ENCODE data around the gene CHD2.

Gene CHD2

DNA sequence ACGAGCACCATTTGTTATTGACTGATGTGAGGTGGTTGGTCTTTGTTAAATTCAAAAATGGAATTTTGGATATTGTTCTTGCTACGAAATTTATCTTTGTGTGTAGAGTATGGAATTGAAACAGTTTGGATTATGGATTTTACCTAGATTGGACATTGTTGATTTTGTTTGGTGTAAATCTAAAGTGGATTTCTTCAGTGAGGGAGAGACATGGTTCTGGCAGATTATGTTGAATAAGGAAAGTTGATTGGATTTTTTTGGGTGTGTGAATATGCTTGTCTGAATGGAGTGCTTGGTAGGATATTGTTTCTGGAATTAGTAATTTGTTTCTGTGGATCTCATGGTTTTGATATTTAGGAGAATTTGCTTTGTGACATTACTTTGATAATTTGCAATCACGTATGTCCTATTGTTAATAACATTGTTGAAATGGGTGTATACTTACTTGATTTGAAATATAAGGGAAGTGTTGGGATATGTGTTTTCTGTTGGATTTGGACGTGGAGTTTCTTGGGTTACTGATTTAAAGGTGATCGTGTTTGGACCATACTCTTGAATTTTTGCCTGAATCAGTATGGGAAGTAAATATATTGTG, 1.0 kb upstream of the CHD2 start:
- H3K36me3 ChIP-seq (ENCODE audit: control insufficient read depth in 1 of 2, insufficient read depth in 2 of 2, low read length in 2 of 2) = peaks cover 6% of the 10 kb centered on the region in 2 experiments
- no peak for DNase-seq
- H2AFZ ChIP-seq (ENCODE audit: insufficient read depth, low read length, poor library complexity) = no peak overlapping the region
- no peak overlapping the region for H4K91ac ChIP-seq (ENCODE audit: low read depth, low read length)
- no peaks in the 10 kb centered on the region for H3K27me3 ChIP-seq (ENCODE audit: insufficient read depth, low read length)
- H3K4me2 ChIP-seq (ENCODE audit: low read length) = no peak overlapping the region
- H2AK5ac ChIP-seq (ENCODE audit: low read length) = no peak overlapping the region
- no peaks in the 10 kb centered on the region for H3K9me3 ChIP-seq (ENCODE audit: insufficient read depth, low read depth, low read length)
- H3K4ac ChIP-seq (ENCODE audit: low read depth, low read length) = no peak overlapping the region
- H3K4me3 ChIP-seq (ENCODE audit: low read depth, low read length) = no peak overlapping the region
- H3K9ac ChIP-seq (ENCODE audit: low read length) = no peak overlapping the region
- no peak overlapping the region for H3K27ac ChIP-seq (ENCODE audit: low read depth, low read length)
- H2BK120ac ChIP-seq (ENCODE audit: insufficient read depth, low read length, poor library complexity) = no peak overlapping the region
- no peak overlapping the region for H3K18ac ChIP-seq (ENCODE audit: low read length)
- no peak overlapping the region for H4K8ac ChIP-seq (ENCODE audit: low read depth, low read length)
- H3K4me1 ChIP-seq (ENCODE audit: control insufficient read depth in 1 of 2, insufficient read depth in 2 of 2, low read length in 2 of 2) = no peaks in the 10 kb centered on the region
- H3K23ac ChIP-seq (ENCODE audit: low read length) = no peak overlapping the region
- H2BK12ac ChIP-seq (ENCODE audit: low read length) = no peak overlapping the region
- no peak overlapping the region for H2BK5ac ChIP-seq (ENCODE audit: low read depth, low read length, poor library complexity)
- H3K14ac ChIP-seq (ENCODE audit: low read length) = no peak overlapping the region
- H3K79me2 ChIP-seq (ENCODE audit: control insufficient read depth, insufficient read depth, low read length, poor library complexity) = peaks cover 3% of the 10 kb centered on the region
- H4K12ac ChIP-seq (ENCODE audit: low read depth, low read length) = no peak overlapping the region
- H3K79me1 ChIP-seq (ENCODE audit: low read length) = peaks cover 6% of the 10 kb centered on the region
- WGBS (ENCODE audit: extremely low coverage, insufficient coverage, insufficient read length) = 100% methylated on average over 1 of the region's 5 CpGs

GRCh38 chr15:92899601-92899947, 550 bp upstream of the CHD2 start:
- Histone ChIP-seq H3K79me2 (ENCODE audit: control insufficient read depth, insufficient read depth, low read length, poor library complexity) (peaks cover 3% of the 10 kb centered on the region), H3K36me3 (ENCODE audit: control insufficient read depth in 1 of 2, insufficient read depth in 2 of 2, low read length in 2 of 2) (peaks cover 3 to 4% of the 10 kb centered on the region in 2 experiments), H3K4ac (ENCODE audit: low read depth, low read length) (no peak overlapping the region), H2AK5ac (ENCODE audit: low read length) (no peak overlapping the region), H3K4me3 (ENCODE audit: low read depth, low read length) (no peak overlapping the region), H3K14ac (ENCODE audit: low read length) (no peak overlapping the region), H2AFZ (ENCODE audit: insufficient read depth, low read length, poor library complexity) (no peak overlapping the region), H3K9me3 (ENCODE audit: insufficient read depth, low read depth, low read length) (no peaks in the 10 kb centered on the region), H3K18ac (ENCODE audit: low read length) (no peak overlapping the region), H3K4me1 (ENCODE audit: control insufficient read depth in 1 of 2, insufficient read depth in 2 of 2, low read length in 2 of 2) (no peaks in the 10 kb centered on the region), H3K27me3 (ENCODE audit: insufficient read depth, low read length) (no peaks in the 10 kb centered on the region), H3K27ac (ENCODE audit: low read depth, low read length) (no peak overlapping the region), H3K4me2 (ENCODE audit: low read length) (no peak overlapping the region), H4K91ac (ENCODE audit: low read depth, low read length) (no peak overlapping the region), H4K8ac (ENCODE audit: low read depth, low read length) (no peak overlapping the region), H2BK12ac (ENCODE audit: low read length) (no peak overlapping the region), H4K12ac (ENCODE audit: low read depth, low read length) (no peak overlapping the region), H2BK120ac (ENCODE audit: insufficient read depth, low read length, poor library complexity) (no peak overlapping the region), H3K9ac (ENCODE audit: low read length) (no peak overlapping the region), H3K23ac (ENCODE audit: low read length) (no peak overlapping the region), H3K79me1 (ENCODE audit: low read length) (peaks cover 6% of the 10 kb centered on the region), H2BK5ac (ENCODE audit: low read depth, low read length, poor library complexity) (no peak overlapping the region)
- WGBS (ENCODE audit: extremely low coverage, insufficient coverage, insufficient read length) = no CpG with 5 or more reads among the region's 1 CpG
- peak in 1 of 2 donors; percentile 49 for DNase-seq

GRCh38 chr15:92900731-92901071, 577 bp downstream of the CHD2 start:
- Histone ChIP-seq H3K4ac (ENCODE audit: low read depth, low read length) (no peak overlapping the region), H3K18ac (ENCODE audit: low read length) (no peak overlapping the region), H3K4me2 (ENCODE audit: low read length) (peak overlapping the region; percentile 43), H2AFZ (ENCODE audit: insufficient read depth, low read length, poor library complexity) (no peak overlapping the region), H3K23ac (ENCODE audit: low read length) (no peak overlapping the region), H4K12ac (ENCODE audit: low read depth, low read length) (no peak overlapping the region), H2BK5ac (ENCODE audit: low read depth, low read length, poor library complexity) (no peak overlapping the region), H2AK5ac (ENCODE audit: low read length) (no peak overlapping the region), H3K4me1 (ENCODE audit: control insufficient read depth in 1 of 2, insufficient read depth in 2 of 2, low read length in 2 of 2) (peaks cover 0 to 2% of the 10 kb centered on the region in 2 experiments), H4K8ac (ENCODE audit: low read depth, low read length) (no peak overlapping the region), H3K36me3 (ENCODE audit: control insufficient read depth in 1 of 2, insufficient read depth in 2 of 2, low read length in 2 of 2) (peaks cover 0 to 1% of the 10 kb centered on the region in 2 experiments), H3K27ac (ENCODE audit: low read depth, low read length) (peak overlapping the region; percentile 17), H3K79me2 (ENCODE audit: control insufficient read depth, insufficient read depth, low read length, poor library complexity) (peaks cover 5% of the 10 kb centered on the region), H4K91ac (ENCODE audit: low read depth, low read length) (no peak overlapping the region), H3K27me3 (ENCODE audit: insufficient read depth, low read length) (no peaks in the 10 kb centered on the region), H3K9ac (ENCODE audit: low read length) (no peak overlapping the region), H2BK12ac (ENCODE audit: low read length) (no peak overlapping the region), H3K4me3 (ENCODE audit: low read depth, low read length) (no peak overlapping the region), H3K14ac (ENCODE audit: low read length) (no peak overlapping the region), H2BK120ac (ENCODE audit: insufficient read depth, low read length, poor library complexity) (no peak overlapping the region), H3K9me3 (ENCODE audit: insufficient read depth, low read depth, low read length) (no peaks in the 10 kb centered on the region), H3K79me1 (ENCODE audit: low read length) (peaks cover 6% of the 10 kb centered on the region)
- DNase-seq = peak in 1 of 2 donors; percentile 47
- no CpG with 5 or more reads among the region's 6 CpGs for WGBS (ENCODE audit: extremely low coverage, insufficient coverage, insufficient read length)

GRCh38 chr15:92901072-92901761, 1.1 kb downstream of the CHD2 start:
- H2BK120ac ChIP-seq (ENCODE audit: insufficient read depth, low read length, poor library complexity) = no peak overlapping the region
- H3K18ac ChIP-seq (ENCODE audit: low read length) = no peak overlapping the region
- peak overlapping the region; percentile 46 for H3K4me3 ChIP-seq (ENCODE audit: low read depth, low read length)
- no peaks in the 10 kb centered on the region for H3K9me3 ChIP-seq (ENCODE audit: insufficient read depth, low read depth, low read length)
- H2BK5ac ChIP-seq (ENCODE audit: low read depth, low read length, poor library complexity) = no peak overlapping the region
- peak in 1 of 2 donors; percentile 43 for DNase-seq
- peak overlapping the region; percentile 55 for H3K4ac ChIP-seq (ENCODE audit: low read depth, low read length)
- peaks cover 0 to 2% of the 10 kb centered on the region in 2 experiments for H3K4me1 ChIP-seq (ENCODE audit: control insufficient read depth in 1 of 2, insufficient read depth in 2 of 2, low read length in 2 of 2)
- peaks cover 6% of the 10 kb centered on the region for H3K79me1 ChIP-seq (ENCODE audit: low read length)
- no peak overlapping the region for H2AK5ac ChIP-seq (ENCODE audit: low read length)
- H2BK12ac ChIP-seq (ENCODE audit: low read length) = no peak overlapping the region
- no peak overlapping the region for H3K23ac ChIP-seq (ENCODE audit: low read length)
- H4K8ac ChIP-seq (ENCODE audit: low read depth, low read length) = no peak overlapping the region
- no peak overlapping the region for H2AFZ ChIP-seq (ENCODE audit: insufficient read depth, low read length, poor library complexity)
- no peak overlapping the region for H3K14ac ChIP-seq (ENCODE audit: low read length)
- H3K9ac ChIP-seq (ENCODE audit: low read length) = peak overlapping the region; percentile 4
- H3K79me2 ChIP-seq (ENCODE audit: control insufficient read depth, insufficient read depth, low read length, poor library complexity) = peaks cover 5% of the 10 kb centered on the region
- peaks cover 0 to 1% of the 10 kb centered on the region in 2 experiments for H3K36me3 ChIP-seq (ENCODE audit: control insufficient read depth in 1 of 2, insufficient read depth in 2 of 2, low read length in 2 of 2)
- no peak overlapping the region for H4K91ac ChIP-seq (ENCODE audit: low read depth, low read length)
- H3K4me2 ChIP-seq (ENCODE audit: low read length) = peak overlapping the region; percentile 43
- no CpG with 5 or more reads among the region's 8 CpGs for WGBS (ENCODE audit: extremely low coverage, insufficient coverage, insufficient read length)
- no peak overlapping the region for H4K12ac ChIP-seq (ENCODE audit: low read depth, low read length)
- H3K27me3 ChIP-seq (ENCODE audit: insufficient read depth, low read length) = no peaks in the 10 kb centered on the region
- H3K27ac ChIP-seq (ENCODE audit: low read depth, low read length) = peak overlapping the region; percentile 17

Measured in trophoblast cell (in vitro differentiated cells and primary cell).